ENCODE data around the gene REXO1.
"Not testable (repeated sequence)": the region's sequence is repeated elsewhere in the genome, so short reads cannot be mapped to it uniquely, and the experiment has no call there.

The REXO1 gene, protein sequence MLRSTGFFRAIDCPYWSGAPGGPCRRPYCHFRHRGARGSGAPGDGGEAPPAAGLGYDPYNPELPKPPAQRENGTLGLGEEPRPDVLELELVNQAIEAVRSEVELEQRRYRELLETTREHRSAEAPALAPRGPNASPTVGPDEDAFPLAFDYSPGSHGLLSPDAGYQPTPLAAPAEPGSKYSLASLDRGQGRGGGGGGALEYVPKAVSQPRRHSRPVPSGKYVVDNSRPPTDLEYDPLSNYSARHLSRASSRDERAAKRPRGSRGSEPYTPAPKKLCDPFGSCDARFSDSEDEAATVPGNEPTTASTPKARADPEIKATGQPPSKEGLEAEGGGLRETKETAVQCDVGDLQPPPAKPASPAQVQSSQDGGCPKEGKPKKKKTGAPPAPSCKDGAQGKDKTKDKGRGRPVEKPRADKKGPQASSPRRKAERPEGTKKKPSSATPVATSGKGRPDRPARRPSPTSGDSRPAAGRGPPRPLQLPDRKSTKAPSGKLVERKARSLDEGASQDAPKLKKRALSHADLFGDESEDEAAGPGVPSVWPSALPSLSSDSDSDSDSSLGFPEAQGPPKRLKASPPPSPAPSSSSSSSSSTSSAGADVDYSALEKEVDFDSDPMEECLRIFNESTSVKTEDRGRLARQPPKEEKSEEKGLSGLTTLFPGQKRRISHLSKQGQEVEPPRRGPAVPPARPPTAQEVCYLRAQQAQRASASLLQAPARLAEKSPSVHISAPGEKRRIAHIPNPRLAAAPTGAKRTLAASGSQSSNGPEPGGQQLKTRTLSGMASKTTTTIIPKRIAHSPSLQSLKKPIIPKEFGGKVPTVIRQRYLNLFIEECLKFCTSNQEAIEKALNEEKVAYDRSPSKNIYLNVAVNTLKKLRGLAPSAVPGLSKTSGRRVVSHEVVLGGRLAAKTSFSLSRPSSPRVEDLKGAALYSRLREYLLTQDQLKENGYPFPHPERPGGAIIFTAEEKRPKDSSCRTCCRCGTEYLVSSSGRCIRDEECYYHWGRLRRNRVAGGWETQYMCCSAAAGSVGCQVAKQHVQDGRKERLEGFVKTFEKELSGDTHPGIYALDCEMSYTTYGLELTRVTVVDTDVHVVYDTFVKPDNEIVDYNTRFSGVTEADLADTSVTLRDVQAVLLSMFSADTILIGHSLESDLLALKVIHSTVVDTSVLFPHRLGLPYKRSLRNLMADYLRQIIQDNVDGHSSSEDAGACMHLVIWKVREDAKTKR

DNA sequence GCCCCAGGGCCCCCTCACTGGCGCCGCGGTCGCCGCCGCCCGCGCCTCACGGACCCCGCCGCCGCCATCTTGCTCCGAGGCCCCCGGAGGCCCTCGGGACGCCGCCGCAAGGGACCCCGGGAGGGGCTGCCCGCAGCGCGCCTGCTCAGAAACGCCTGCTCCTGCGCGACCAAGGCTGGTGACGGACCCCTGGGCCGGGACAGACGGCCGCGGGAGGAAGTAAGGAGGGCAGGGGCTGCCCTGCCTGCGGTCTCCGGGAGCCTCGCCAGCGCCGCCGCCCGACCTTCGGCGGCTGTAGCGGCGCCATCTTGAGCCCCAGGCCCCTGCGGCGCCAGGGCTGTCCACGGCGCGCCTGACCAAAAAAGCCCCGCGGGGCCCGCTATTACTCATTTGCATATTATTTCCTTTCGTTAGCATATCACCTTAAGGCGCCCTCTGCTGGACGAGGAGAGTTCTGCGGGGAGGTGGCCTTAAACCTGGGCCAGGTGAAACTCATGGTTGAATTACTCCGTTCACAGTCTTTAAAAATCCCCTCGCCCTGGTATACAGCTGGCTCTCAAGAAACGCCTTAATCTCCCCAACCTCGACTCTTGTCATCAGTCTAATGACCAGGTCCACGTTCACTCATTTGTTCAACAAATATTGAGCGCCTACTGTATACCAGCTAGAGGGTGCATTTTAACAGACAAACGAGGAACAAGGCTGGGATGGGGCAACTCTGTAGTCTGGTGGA, at the start of gene REXO1:
REXO1 (minus strand) TSS at position 85 of the 733 bp plus-strand sequence. CDS start 125 bp downstream, outside the sequence.
- peak; percentile 69 for FAIRE-seq

DNA sequence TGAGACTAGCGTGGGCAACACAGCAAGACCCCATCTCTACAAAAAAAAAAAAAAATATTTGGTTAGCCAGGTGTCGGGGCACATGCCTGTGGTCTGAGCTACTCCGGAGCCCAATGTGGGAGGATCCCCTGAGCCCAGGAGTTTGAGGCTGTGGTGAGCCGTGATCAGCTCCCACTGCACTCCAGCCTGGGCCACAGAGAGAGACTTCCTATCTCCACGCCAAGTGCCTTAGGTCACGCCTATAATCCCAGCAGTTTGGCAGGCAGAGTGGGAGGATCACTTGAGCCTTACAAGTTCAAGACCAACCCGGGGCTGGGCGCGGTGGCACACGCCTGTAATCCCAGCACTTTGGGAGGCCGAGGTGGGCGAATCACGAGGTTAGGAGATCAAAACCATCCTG, 48.2 kb upstream of the REXO1 start:
- FAIRE-seq = no peak

DNA sequence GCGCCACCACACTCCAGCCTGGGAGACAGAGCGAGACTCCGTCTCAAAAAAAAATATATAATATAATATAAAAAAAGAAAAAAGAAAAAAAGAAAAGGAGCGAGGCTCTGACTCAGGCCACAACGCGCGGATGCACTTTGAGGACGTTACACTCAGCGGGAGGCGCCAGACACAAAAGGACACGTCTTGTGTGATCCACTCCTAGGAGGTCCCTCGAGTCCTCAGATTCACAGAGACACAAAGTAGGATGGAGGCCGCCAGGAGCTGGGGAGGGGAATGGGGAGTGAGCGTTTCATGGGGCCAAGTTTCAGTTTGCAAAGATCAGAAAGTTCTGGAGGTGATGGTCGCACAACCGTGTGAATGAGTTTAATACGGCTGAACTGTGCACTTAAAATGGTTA, 45.5 kb upstream of the REXO1 start:
- FAIRE-seq = no peak

DNA sequence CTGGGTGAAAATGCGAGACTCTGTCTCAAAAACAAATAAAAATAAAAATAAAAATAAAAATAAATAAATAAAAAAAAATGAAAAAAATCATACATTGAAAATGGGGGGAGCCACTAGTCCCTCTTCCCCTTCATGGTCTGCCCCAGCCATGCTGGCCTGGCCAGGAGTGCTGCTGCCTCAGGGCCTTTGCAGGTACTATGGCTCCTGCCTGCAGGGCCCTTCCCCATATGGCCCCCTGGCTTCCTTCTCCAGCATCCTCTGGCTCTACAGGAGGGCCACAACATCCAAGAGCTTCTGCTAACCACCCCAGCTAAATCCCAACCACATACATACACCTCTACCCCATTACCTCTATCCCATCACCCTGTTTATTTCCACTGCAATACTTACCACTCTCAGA, 41.6 kb upstream of the REXO1 start:
- no peak for FAIRE-seq

DNA sequence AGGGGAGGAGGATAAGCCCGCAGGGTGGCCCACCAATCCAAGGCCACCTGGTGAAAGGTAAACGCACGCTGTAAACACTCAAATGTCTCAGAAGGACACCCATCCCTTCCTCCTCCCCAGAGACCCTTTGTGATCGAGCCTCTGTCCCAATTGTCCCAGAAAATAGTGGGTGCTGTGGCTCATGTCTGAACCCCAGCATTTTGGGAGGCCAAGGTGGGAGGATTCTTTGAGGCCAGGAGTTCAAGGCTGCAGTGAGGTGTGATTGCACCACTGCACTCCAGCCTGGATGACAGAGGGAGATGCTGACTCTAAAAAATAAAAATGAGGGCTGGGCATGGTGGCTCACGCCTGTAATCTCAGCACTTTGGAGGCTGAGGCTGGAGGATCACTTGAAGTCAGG, 40.1 kb upstream of the REXO1 start:
- no peak for FAIRE-seq

DNA sequence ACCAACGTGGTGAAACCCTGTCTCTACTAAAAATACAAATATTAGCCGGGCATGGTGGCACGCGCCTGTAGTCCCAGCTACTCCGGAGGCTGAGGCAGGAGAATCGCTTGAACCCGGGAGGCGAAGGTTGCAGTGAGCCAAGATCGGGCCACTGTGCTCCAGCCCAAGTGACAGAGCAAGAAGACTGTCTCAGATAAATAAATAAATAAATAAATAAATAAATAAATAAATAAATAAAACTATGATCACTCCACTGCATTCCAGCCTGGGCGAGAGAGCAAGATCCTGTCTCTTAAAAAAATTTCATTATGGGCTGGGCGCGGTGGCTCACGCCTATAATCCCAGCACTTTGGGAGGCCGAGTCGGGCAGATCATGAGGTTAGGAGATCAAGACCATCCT, 38.1 kb upstream of the REXO1 start:
- FAIRE-seq = not testable (repeated sequence)

DNA sequence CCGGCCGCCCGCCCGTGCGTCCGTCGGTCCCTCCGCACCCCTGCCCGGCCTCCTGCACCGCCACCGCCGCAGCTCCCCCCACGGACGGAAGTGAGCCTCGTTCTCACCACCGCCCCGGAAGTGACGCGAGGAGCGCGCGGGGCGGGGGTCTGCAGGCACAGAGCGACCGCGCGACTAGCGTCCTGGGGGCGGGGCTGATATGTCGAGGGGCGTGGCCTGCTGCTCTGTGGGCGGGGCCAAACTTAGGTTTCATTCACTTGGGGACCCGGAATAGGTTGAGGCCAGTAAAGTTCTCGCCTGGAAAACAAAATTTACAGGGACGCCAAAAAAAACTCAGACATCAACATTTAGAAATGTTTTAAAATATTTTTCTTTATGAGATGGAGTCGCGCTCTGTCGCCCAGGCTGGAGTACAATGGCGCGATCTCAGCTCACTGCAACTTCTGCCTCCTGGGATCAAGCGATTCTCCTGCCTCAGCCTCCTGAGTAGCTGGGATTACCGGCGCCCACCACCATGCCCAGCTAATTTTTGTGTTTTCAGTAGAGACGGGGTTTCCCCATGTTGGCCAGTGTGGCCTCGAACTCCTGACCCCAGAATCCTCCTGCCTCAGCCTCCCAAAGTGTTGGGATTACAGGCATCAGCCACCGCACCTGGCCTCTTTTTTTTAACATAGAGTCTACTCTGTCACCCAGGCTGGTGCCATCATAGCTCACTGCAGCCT, 37.3 kb upstream of the REXO1 start, which contains the start of gene ABHD17A:
ABHD17A (minus strand) TSS at position 99 of the 722 bp plus-strand sequence. CDS start 3,930 bp downstream, outside the sequence.
- peak; percentile 36 for FAIRE-seq

DNA sequence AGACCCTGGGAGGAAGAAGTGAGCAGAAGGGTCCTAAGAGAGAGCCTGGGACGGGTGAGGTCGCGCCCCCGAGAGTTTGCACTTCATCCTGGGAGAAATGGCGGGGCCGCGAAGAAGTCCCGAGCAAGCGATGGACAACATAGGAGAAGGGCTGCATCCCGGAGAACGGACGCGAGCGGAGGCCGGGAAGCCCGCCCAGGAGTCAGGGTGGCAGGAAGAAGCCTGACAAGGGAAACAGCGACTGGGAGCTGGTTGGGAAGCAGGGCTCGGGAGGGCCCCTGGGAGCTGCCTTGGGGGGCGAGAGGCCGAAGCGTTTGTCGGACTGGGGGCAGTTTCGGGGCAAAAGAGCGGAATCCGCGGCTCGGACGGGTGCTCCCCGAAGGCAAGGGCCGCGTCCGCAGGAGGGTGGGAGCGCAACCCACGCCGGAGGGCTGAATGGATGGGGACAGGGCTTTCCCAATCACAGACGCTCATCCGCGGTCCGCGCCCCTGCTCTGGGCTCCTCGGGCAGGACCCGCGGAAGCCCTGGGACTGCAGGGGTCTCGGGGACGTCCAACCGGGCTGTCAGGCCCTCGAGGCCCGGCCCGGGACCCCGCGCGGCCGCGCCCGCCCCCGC, 36.5 kb upstream of the REXO1 start:
- FAIRE-seq = no peak

DNA sequence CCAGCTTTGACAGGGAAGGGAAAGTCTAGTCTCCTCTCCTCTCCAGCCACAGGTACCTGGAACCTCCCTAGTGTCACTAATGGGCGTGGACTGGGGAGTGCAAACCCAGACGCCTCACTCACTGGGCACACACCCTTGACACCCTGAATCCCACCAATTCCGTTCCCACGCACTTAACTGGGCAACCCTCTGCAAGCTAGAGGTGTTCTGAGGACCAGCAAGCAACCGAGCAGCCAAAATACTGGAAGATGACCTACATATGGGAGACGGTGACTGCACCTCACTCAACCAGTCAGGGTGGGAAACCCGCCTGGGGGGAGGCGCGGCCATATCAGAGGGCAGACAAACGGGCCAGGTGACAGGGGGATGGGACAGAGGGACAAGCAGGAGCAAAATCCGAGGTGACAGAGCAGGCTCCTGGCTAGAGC, 36.0 kb upstream of the REXO1 start:
- no peak for FAIRE-seq

DNA sequence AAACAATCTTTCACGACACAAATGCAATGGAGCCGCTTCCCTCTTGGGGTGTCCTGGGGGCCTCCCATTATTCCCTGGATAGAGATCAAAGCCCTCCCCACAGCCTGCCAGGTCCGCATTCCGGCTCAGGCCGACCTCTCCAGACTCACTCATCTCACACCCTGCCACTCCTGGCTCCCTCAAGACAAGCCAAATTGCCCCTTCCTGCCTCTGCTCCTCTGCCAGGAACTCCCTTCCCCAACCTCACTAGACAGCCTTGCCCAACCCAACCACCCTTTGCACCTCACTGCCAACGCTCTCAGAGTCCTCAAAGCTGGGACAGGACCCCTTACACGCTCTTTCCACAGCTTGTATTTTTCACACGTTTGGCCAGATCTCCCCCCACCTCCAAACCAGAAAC, 35.5 kb upstream of the REXO1 start:
- no peak for FAIRE-seq

DNA sequence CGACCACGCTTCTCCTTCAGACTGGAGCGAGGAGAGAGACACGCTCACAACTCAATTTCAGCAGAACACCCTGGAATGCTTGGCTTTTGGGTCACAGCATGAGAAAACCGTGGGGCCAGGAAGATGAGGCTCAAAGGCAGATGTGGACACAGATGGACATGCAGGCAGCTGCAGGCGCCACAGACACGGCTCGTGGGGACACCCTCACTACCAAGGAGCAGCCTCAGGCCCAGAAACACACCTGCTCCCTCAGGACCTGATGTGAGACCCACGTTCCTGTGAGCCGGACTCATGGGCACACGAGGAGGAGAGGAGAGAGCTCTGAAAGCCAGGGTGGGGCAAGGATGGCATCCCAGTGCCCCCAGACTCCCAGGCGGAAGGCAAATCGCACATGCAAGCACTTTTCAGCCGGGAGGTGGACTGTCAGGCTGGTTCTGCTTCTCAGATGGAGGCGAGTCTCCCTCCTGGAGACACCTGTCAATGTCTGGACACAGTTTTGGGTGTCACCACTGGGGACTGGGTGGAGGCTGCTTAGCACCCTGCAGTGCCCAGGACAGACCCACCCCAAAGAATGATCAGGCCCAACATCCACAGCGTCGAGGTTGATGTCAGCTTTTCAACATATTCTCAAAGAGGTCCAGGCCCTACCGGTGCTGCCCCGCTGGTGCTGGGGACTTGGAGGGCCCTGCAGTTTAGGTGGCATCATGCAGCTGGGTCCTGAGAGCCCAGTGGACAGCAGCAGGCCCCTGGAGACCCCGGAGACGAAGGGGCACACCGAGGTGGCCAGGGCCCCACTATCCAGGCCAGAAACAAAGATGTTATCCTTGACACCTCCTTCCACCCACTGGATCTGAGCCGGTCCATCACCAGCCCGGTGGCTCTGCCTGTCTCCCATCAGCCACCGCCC, 34.8 kb upstream of the REXO1 start:
- FAIRE-seq = no peak

DNA sequence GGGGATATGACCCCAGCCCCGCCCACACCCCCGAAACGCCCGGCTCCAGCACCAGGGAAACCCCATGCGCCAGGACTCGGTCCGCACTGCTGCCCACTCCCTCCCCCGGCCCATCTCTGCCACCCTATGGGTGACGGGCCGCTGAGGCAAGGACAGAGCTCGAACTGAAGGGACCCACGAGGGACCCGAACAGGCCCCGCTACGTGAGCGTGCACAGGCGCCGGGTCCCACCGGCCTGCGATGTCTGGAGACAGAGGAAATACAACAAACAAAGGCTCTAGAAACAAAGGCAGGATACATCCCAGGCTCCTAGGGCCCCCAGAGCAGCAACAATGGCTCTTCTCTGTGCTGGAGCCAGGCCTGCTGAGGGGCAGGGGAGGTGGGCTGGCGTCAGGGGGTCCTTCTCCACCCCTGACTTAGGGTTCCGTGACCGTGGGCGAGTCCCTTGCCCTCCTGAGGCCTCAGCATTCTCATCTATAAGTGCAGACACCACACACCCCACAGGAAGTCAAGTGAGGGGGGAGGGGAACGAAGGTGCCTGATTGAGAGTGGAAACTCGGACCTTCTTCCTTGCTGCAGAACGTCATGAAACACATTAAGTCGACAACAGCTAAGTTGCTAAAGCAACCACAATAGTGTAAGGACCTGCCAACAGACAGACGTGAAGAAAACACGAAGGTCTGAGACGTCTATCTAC, 34.0 kb upstream of the REXO1 start:
- FAIRE-seq = no peak

DNA sequence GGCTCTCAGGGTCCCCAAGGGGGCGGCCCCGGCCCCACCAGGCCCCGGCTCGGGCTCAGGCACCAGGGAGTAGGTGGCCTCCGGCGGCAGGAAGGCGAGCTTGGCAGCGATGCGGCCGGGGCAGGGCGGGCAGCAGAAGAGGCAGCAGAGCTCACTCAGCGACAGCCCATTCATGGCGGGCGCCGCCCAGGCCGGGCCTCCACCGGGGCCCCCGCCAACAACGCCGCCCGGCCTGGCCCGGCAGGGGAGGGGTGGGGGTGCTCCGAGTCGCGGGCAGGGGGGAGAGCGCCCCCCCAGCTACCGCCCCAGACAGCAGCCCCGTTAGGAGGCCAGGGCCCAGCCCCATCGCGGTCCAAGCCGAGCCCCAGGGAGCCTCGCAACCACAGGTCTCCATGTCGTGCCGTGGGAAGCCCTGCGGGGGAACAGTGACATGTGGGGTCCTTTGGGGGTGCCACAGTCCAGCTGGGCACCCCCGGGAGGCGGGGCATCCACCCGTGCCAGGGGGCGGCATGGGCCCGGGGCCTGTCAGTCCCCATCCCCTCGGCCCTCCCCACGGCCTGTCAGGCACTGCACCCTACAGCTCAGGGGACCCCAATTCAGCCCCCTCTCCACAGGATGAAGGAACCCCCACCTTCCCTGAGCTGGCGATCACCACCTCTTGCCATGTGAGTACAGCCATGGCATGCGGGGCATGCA, 33.3 kb upstream of the REXO1 start:
- not testable (repeated sequence) for FAIRE-seq

DNA sequence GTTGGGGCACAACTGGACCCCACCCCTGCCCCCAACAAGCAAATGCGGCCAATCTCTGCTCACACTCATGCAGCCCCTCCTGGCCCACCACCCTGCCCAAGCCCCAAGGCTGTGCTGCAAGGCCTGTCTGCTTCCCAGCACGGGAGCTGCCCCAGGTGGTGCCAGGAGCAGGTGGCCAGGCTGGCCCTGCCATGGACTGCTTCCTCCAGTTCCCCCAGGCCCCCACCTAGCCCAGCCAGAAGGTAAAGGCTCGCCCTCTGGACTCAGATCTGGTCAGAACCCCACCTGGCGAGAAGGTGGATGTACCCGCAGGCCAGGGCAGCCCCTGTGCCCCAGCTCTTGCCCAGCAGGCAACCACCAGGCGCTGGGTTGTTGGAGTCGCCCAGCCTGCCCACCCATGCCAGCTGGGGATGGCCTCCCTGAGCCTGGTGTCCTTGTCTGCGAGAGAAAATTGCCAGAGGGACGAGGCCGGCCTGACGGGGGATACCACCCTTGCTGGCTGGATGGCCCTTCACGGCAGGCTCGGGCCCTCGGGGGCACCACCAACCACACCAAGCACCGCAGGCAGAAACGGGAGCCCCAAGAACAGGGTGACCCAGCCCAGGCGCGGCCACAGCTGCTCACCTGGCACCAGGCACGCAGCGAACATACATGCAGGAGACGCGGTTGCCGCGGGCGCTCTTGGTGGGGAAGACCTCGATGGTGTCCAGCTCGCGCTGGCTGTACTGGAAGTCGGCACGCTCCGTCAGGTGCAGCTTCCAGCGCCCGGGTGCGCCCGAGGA, 32.5 kb upstream of the REXO1 start:
- FAIRE-seq = no peak

DNA sequence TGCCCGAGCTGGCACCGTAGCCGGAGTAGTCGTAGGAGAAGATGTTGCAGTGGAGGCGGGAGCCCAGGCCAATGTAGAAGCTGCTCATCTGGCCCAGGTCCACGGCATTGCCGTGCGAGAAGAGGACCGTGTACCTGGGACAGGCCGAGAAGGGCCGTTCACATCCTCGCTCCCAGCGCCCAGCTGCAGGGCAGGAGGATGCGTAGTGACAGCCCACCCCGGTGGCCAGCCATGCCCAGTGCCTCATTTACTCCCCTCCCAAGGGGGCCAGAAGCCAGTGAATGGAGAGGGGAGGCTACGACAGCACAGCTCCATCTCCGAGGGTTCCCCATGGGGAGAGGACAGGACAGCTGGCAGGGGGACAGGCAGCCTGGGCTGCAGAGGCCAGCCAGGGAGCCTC, 31.7 kb upstream of the REXO1 start:
- not testable (repeated sequence) for FAIRE-seq

DNA sequence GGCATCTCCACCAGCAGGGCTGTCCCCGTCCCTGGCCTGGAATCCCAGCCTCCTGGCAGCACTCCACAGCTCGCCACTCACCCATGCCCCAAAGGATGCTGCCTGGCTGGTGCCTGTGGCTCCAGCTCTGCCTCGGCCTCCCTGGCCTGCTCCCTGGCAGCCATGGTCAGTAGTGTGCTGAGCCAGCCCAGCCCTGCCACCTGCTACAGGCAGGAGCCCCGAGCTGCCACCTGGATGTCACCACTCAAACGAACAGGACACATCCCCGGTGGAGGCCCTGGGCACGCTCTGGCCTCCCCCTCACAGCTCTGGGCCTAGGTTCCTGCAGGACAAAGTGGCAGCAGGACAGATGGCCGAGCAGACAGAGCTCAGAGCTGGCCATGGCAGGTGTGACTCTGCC, 30.3 kb upstream of the REXO1 start:
- not testable (repeated sequence) for FAIRE-seq

DNA sequence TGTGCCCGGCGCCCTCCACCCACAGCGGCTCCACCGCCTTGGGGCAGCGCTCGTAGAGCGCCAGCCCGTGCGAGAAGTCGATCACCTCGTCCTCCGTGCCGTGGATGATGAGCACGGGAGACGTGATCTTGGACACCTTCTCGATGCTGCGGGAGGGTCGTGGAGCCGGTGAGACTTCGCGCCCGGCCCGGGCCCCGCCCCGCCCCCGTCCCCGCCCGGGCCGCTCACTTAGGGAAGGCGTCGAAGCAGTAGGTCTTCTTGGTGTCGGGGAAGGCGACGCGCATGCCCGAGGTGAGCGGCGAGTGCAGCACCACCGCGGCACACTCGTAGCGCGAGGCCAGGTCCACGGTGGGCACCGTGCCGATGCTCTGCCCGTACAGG, 29.0 kb upstream of the REXO1 start:
- not testable (repeated sequence) for FAIRE-seq

Data from islet of Langerhans (tissue), 1 donor.